Endothelial cell of umbilical vein (primary cell): ENCODE data around the gene RGS12. TPM values are rescaled to one million over a fixed set of nuclear protein-coding genes. Genes with fewer than 3 reads are reported as not detected.

ENCODE experiments used
- BruUV-seq: library from RNA; stranded (reverse); fragments of 400-500 nt; replicated peaks from 2 replicates; lab custom pipeline; 2021; lab: Mats Ljungman, UMichigan
- CTCF ChIA-PET: fragments of 300-600, 350-600 bp; sonication (Branson Sonifier 250); formaldehyde crosslinking; loops from one replicate; lab custom pipeline; 2021; ENCODE audit warnings: antibody characterized with exemption, inconsistent platforms; lab: Charles Lee
- POLR2A ChIA-PET: fragments of 300-600, 350-600 bp; sonication (Branson Sonifier 250); formaldehyde crosslinking; loops from one replicate; lab custom pipeline; 2021; ENCODE audit warnings: antibody characterized with exemption, inconsistent platforms; lab: Charles Lee
- DNase-seq: peaks from one replicate; pipeline ENCODE4 v3.0.0-alpha.2; 2011; ENCODE audit warnings: low read depth, low spot score
- FAIRE-seq: peaks from 2 replicates; lab custom pipeline; 2011; peaks lifted over from hg19 to GRCh38; lab: Jason Lieb, UNC
- H2AFZ ChIP-seq: 2 replicates; pipeline ENCODE4 v1.6.0; 2012; ENCODE audit warnings: low read depth, low read length, control low read depth, inconsistent platforms
- H3K27ac ChIP-seq: 2 replicates; pipeline ENCODE4 v1.5.1; 2011; ENCODE audit warnings: low read depth, mild to moderate bottlenecking, control low read depth, low read length, moderate library complexity; ENCODE audit not compliant: insufficient read depth
- H3K27me3 ChIP-seq, 2 experiments: 2 replicates each; pipeline versions ENCODE4 v1.6.0 to v1.6.1; 2011; ENCODE audit warnings: low read length in 2 of 2, mixed read lengths in 1 of 2; ENCODE audit not compliant: control insufficient read depth in 2 of 2, insufficient read depth in 2 of 2
- H3K36me3 ChIP-seq, 2 experiments: 2 replicates in 1 of 2; 3 replicates in 1 of 2; pipeline ENCODE4 v1.5.1; 2011; ENCODE audit warnings: low read length in 2 of 2, mild to moderate bottlenecking in 1 of 2, moderate library complexity in 1 of 2; ENCODE audit not compliant: control insufficient read depth in 2 of 2, insufficient read depth in 2 of 2; ENCODE audit errors: extremely low read depth in 1 of 2
- H3K4me1 ChIP-seq: 3 replicates; pipeline ENCODE4 v1.5.1; 2011; ENCODE audit warnings: mild to moderate bottlenecking, low read length; ENCODE audit not compliant: control insufficient read depth, insufficient read depth; ENCODE audit errors: extremely low read depth
- H3K4me2 ChIP-seq: 2 replicates; pipeline ENCODE4 v1.6.1; 2011; ENCODE audit warnings: low read length, control low read depth, mixed read lengths; ENCODE audit not compliant: insufficient read depth
- H3K4me3 ChIP-seq, 3 experiments: fragments of 200-600 bp in 1 of 3; sonication (generic), shearing (Covaris generic) in 1 of 3; replicated peaks in 1 of 3; 2 replicates each; pipeline ENCODE4 v1.5.1; 2011 to 2016; ENCODE audit warnings: control low read depth in 3 of 3, low read length in 3 of 3, mild to moderate bottlenecking in 2 of 3, inconsistent platforms in 1 of 3, low read depth in 1 of 3, moderate library complexity in 1 of 3; ENCODE audit not compliant: insufficient read depth in 1 of 3
- H3K79me2 ChIP-seq: 2 replicates; pipeline ENCODE4 v1.6.0; 2012; ENCODE audit warnings: low read length, inconsistent platforms; ENCODE audit not compliant: control insufficient read depth, insufficient read depth
- H3K9ac ChIP-seq: replicated peaks from 2 replicates; pipeline ENCODE3; 2011; ENCODE audit warnings: low read length, control low read depth; ENCODE audit not compliant: insufficient read depth; ENCODE audit errors: extremely low read depth
- H3K9me1 ChIP-seq: replicated peaks from 3 replicates; pipeline ENCODE4 v1.6.0; 2011; ENCODE audit warnings: mild to moderate bottlenecking, low read length; ENCODE audit not compliant: control insufficient read depth, insufficient read depth; ENCODE audit errors: extremely low read depth
- H3K9me3 ChIP-seq: replicated peaks from 2 replicates; pipeline ENCODE4 v1.5.1; 2012; ENCODE audit warnings: low read length, inconsistent platforms; ENCODE audit not compliant: control insufficient read depth, insufficient read depth
- H4K20me1 ChIP-seq: replicated peaks from 2 replicates; pipeline ENCODE3; 2011; ENCODE audit warnings: mild to moderate bottlenecking, low read length; ENCODE audit not compliant: control insufficient read depth, insufficient read depth; ENCODE audit errors: extremely low read depth
- EZH2 ChIP-seq: IDR thresholded peaks from 2 replicates; pipeline ENCODE4 v1.6.1; 2012; ENCODE audit warnings: borderline replicate concordance, low read depth, mild to moderate bottlenecking, moderate library complexity, low read length, inconsistent platforms; ENCODE audit not compliant: severe bottlenecking
- FOS ChIP-seq: IDR thresholded peaks from 2 replicates; pipeline ENCODE4 v1.6.1; 2011; ENCODE audit warnings: mild to moderate bottlenecking, low read length, moderate library complexity, borderline replicate concordance; ENCODE audit not compliant: insufficient read depth
- GATA2 ChIP-seq: IDR thresholded peaks from 2 replicates; pipeline ENCODE4 v1.7.0; 2011; ENCODE audit warnings: low read depth, mild to moderate bottlenecking, moderate library complexity, mixed read lengths, low read length; ENCODE audit not compliant: insufficient read length, insufficient read depth
- JUN ChIP-seq: IDR thresholded peaks from 2 replicates; pipeline ENCODE4 v1.6.1; 2011; ENCODE audit warnings: borderline replicate concordance, low read depth; ENCODE audit not compliant: insufficient read length, insufficient read depth
- MAX ChIP-seq: IDR thresholded peaks from 2 replicates; pipeline ENCODE4 v1.6.1; 2011; ENCODE audit not compliant: insufficient read depth, insufficient read length
- MYC ChIP-seq: IDR thresholded peaks from one replicate; pipeline ENCODE4 v1.6.1; 2011; ENCODE audit warnings: mild to moderate bottlenecking, low read depth, low read length
- POLR2A ChIP-seq: IDR thresholded peaks from 2 replicates; pipeline ENCODE4 v1.6.1; 2012; ENCODE audit warnings: low read depth, mild to moderate bottlenecking, control low read depth, low read length
- POLR2AphosphoS5 ChIP-seq: IDR thresholded peaks from 2 replicates; pipeline ENCODE4 v1.6.1; 2012; ENCODE audit warnings: low read depth, mild to moderate bottlenecking, control low read depth, low read length, moderate library complexity; ENCODE audit not compliant: insufficient read depth
- dilution Hi-C: fragments of 300-500 bp; cut with MboI; formaldehyde crosslinking; loops from one replicate; pipeline ENCODE4 v1.15.0; 2019; ENCODE audit warnings: low sequenced_read_pairs; ENCODE audit not compliant: extremely low pct_ligation_motif_present
- intact Hi-C: fragments of 100-400 bp; cut with micrococcal nuclease; formaldehyde crosslinking; loops from one replicate; pipeline ENCODE4 v1.10.0; 2022
- polyA plus RNA-seq, 4 experiments: library from polyadenylated mRNA; depleted of rRNA in 3 of 4; stranded (reverse) in 3 of 4; unstranded in 1 of 4; fragments of >200 nt; gene quantifications; 2 replicates each; pipeline versions ENCODE4 v1.2.1 to v1.2.3, GENCODE V29; 2011 to 2012; ENCODE audit warnings: missing spikeins in 1 of 4
- total RNA-seq: library from RNA; stranded (reverse); gene quantifications from 2 replicates; pipeline ENCODE4 v1.2.3, GENCODE V29; 2021
- TF ChIP-seq, protein P1 (sequence below), 2 donors: IDR thresholded peaks; 1 replicate in 1 of 2; 2 replicates in 1 of 2; pipeline ENCODE4 v1.5.1; 2011; ENCODE audit warnings: low read length in 2 of 2, mild to moderate bottlenecking in 2 of 2, moderate library complexity in 2 of 2, control low read depth in 1 of 2, inconsistent platforms in 1 of 2, low read depth in 1 of 2; ENCODE audit not compliant: insufficient read depth in 1 of 2; ENCODE audit errors: extremely low read depth in 1 of 2

RGS12 gene
- total and polyA plus RNA-seq, 2 donors (not counting 3 experiments of a cell fraction or from before 2014, with no cell fraction given) = 65.2 to 75.4 TPM

- no peaks in the 10 kb centered on the region for H3K9me1 ChIP-seq
- H3K9ac ChIP-seq = no peak overlapping the region
- dilution Hi-C loops (no loop called here), intact Hi-C loops (loop anchor here (5.0 kb wide), 1 partner anchor 218 kb away; the partner anchor contains the start of genes HTT and HTT-AS)
- H3K36me3 ChIP-seq = no peaks in the 10 kb centered on the region
- H3K27ac ChIP-seq = no peak overlapping the region
- ChIA-PET CTCF (no interaction called here), POLR2A (no interaction called here)
- H3K9me3 ChIP-seq = no peaks in the 10 kb centered on the region
- H2AFZ ChIP-seq = no peak overlapping the region
- H3K4me2 ChIP-seq = no peak overlapping the region
- no peaks in the 10 kb centered on the region for H4K20me1 ChIP-seq
- TF ChIP-seq MAX (no peak), POLR2A (no peak), GATA2 (no peak), MYC (no peak), FOS (no peak), EZH2 (no peak), POLR2AphosphoS5 (no peak), JUN (no peak)
- TF ChIP-seq, protein P1, sequence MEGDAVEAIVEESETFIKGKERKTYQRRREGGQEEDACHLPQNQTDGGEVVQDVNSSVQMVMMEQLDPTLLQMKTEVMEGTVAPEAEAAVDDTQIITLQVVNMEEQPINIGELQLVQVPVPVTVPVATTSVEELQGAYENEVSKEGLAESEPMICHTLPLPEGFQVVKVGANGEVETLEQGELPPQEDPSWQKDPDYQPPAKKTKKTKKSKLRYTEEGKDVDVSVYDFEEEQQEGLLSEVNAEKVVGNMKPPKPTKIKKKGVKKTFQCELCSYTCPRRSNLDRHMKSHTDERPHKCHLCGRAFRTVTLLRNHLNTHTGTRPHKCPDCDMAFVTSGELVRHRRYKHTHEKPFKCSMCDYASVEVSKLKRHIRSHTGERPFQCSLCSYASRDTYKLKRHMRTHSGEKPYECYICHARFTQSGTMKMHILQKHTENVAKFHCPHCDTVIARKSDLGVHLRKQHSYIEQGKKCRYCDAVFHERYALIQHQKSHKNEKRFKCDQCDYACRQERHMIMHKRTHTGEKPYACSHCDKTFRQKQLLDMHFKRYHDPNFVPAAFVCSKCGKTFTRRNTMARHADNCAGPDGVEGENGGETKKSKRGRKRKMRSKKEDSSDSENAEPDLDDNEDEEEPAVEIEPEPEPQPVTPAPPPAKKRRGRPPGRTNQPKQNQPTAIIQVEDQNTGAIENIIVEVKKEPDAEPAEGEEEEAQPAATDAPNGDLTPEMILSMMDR (IDR thresholded peaks at IDR 0.05; ENCODE audit: extremely low read depth in 1 of 2, insufficient read depth in 1 of 2, low read depth in 1 of 2, low read length in 2 of 2) = no peak
- no peak for DNase-seq
- no TSS peak for BruUV-seq
- no peak for FAIRE-seq
- H3K4me3 ChIP-seq = no peak overlapping the region
- H3K27me3 ChIP-seq = no peaks in the 10 kb centered on the region
- H3K4me1 ChIP-seq = peaks cover 18% of the 10 kb centered on the region
- H3K79me2 ChIP-seq = peaks cover 20% of the 10 kb centered on the region
These were observed 2.3 kb upstream of the RGS12 start for GRCh38 chr4:3290476-3290875.
